Anterior cingulate cortex (tissue), 58 donors: ENCODE measurements around the gene PFDN4.

Experiments
- DNase-seq, 58 donors: peaks; one replicate each; lab custom pipeline; 2025; lab: John Stamatoyannopoulos, UW

Gene PFDN4, protein sequence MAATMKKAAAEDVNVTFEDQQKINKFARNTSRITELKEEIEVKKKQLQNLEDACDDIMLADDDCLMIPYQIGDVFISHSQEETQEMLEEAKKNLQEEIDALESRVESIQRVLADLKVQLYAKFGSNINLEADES

DNA sequence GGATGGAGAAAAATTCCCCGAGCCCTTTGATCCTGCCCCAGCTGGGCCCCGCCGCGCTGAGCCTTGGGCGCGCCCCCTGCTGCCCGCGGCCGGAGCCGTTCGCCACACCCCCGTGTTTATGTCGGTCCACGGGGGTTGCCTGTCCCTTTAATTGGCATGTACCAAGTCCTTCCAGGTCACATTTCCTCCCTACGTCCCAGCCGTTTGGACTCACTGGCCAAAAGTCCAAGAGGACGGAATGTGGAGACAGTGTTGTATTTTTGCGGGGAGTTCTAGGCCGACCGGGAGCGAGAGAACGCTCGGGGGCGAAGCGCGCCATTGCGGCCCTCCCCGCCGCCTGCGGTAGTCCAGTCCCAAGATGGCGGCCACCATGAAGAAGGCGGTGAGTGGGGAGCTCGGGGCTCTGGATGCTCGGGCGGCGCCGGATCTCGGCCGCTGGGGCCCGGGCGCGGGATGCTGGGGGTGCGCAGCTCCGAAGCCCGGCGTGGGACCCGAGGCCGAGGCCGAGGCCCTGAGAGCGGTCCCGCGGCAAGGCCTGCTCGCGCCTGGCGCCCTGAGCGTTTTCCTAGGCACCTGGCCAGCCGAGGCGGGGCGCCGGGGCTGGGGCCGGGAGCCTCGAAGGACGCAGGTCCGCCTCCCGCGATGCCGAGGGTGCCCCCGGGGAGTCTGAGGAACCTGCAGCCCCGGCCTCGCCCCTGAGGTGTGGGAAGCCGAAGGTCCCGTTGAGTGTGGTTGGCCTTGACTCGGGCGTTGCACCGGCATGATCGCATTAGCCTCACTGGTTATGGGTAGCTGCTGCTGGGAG, at the start of gene PFDN4:
TSS of gene PFDN4 (plus strand) at position 345 of the 805 bp plus-strand sequence. CDS start at position 359, 14 bp downstream.
- peak in 57 of 58 donors; percentile 37 to 94 (median 80) for DNase-seq

DNA sequence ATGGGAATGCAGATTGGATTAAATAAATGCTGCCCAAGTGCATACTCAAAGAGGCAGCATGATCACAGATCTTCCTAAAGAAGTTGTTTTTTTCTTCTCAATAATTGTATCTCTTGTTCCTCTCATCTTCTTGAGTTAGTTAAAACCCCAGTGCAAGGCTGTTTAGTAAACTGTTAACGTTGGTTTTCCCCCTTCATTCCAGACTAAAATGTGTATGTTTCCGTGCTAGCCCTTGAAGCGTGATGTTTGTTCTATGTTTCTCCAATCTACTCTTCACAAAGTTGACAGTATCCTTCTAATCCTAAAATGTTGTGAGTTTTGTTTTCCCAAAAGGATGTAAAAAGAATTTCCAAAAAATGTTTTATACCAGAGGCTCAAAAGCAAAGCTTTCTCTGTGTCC, 49.7 kb upstream of the PFDN4 start:
- no peak for DNase-seq

DNA sequence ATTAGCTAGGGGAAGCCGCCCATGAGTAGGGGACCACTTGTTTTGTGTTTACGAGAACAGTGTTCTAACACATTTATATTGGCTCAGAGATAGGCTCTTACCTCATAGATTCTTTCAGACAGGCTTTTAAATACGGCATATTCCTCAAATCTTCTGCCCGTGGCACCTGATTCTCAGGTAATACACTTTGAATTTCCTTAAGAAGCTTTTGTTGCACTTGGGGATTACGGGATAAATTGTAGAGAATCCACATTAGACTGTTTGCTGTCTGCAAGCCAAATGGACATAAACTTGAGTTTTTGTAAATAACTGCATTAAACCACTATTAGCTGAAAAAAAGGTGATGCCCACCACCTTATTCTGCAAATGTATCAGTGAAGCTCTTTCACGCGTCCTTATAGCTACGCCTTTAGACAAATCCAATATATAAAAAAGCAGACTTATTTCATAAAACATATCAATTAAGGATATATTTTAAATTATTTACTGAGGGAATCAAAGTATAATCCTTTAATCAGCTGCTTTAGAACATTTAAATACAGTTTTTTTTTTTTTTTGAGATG, 49.0 kb upstream of the PFDN4 start:
- no peak for DNase-seq

DNA sequence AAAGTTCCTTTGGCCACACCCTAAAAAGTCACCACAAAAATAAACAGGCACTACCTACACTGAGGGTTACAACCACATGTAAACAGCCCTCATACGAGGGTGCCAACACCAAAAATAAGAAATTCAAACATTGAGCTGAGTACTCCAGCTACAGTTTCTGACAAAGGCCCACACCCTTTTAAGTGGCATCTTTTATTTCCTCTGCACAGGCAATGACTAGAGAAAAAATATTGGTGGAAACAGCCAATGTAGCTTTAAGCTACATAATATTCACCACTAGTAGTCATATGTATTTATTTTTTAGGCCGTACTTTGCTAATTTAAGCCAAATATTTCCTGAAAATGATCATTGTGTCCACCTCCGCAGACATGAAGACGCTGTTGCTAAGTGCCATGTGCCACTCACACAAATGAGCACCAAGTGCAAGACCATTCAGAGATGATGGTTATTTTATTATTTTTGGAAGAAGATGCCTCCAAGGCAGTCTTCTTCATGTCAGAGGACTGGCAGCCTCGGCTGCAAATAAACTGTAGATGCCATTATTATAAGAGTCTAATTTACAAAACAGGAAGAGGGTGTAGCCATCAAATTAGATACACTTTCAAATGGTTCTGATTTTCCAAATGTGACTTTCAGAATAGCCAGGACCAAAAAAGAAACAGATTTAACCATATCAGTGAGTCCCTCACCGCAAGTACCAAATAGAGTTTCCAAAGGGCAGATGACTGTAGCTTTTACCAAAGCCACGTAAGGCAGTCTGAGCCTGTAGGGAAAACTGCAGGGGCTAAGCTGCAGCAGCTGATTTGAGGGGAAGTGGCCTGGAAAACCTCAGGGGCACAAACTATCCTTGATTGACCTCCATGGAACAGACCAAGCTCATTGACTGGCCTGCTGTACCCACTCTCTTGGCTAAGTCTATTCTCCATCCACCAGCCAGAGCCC, 47.6 kb upstream of the PFDN4 start:
- no peak for DNase-seq

DNA sequence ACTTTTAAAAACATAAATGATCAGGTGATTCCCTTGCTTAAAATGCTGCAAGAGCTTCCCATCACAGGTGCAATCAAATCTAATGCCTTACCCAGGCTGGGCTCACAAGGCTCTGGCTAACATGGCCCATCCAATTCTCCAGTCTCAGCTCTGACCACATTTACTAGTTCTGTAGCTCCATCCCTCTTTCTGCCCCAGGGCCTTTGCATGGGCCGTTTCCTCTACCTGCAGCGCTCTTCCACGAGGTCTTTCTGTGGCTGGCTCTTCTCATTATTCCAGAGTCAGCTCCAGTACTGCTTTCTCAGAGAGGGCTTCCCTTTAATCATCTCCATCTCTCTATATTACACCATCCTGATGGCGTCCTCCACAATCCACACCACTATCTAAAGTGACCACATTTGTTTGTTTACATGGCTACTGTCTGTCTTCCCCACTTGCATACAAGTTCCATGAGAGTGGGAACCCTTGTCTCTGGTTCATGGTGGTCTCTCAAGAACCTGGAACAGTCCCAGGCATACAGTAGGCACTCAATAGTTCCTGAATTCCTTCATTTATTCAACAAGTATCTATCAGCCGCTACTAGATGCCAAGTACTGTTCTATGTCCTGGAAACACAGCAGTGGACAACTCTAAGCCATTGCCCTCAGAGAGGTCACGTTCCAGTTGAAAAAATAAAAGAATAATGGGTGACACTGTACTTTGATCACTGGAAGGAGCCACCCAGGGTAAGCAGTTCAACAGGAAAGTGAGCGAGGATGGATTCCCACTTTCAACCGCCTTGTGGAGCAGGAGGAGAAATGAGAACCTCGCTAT, 46.7 kb upstream of the PFDN4 start:
- no peak for DNase-seq

DNA sequence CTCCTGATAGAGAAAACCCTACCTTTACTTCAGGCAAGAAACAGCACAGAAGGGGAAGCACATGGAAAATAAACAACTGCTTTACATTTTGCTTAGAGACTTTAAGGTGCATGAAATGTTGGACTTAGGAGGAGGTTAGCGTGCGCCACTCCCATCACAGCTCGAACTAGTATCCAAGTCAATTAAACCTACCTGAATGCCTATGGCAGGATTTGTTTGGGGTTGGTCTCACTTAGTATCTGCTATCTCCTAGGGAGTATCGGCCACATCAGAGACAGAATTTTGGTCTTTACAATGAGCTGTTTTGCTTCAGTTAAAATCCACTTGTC, 46.1 kb upstream of the PFDN4 start:
- no peak for DNase-seq

DNA sequence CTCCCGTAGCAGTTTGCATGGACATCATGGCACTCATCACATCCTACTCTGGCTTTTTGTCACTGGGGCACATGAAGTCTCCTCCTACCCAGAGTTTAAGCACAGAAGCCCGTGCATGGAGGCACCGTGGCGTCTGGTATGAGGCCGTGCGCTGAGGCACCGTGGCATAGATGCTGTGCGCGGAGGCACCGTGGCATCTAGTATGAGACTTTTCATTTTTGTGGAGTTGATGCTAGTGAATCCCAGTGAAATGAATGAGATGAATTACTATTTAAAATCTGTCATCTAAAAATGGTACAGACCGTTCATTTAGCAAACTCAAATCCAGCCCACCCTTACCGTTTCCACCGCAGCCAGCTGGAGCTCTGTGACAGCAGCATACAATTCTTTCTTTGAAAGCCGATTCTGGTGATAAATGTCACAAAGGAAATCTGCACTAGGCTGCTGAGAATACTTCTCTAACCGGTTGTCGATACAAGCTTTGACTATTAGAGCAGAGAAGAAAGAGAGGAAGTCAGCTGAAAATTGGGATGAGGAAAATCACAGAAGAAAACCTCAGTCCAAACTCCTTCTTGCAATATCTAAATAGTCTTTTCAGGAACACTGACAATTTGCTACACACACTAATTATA, 45.4 kb upstream of the PFDN4 start:
- DNase-seq = peak in 3 of 58 donors; percentile 5 to 16 (median 16)

DNA sequence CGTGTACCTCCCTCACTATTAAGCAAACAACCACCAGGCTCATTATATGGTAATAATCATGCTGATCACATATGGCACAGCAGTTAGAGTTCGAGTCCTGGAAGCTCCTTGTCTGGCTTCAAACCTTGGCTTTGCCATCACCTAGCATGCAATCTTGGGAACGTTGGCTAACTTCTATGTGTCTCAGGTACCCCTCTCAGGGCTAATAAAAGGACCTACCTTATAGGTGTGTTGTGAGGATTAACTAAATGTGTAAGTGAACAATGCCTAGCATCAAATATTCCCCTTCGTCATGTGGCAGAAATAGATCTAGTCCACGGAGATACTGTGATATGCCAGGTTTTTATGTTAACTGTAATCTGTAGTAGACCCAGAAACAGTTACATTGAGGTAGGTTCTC, 44.5 kb upstream of the PFDN4 start:
- no peak for DNase-seq

DNA sequence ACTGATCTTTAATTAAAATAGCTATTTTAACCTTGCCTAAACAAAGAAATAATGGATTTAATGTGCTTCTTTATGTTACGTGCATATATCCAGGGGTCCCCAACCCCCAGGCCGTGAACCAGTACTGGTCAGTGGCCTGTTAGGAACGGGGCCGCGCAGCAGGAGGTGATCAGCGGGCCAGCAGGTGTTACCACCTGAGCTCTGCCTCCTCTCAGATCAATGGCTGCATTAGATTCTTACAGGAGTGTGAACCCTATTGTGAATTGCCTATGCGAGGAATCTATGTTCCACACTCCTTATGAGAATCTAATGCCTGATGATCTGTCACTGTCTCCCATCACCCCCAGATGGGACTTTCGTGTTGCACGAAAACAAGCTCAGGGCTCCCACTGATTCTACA, 42.9 kb upstream of the PFDN4 start:
- DNase-seq = no peak

DNA sequence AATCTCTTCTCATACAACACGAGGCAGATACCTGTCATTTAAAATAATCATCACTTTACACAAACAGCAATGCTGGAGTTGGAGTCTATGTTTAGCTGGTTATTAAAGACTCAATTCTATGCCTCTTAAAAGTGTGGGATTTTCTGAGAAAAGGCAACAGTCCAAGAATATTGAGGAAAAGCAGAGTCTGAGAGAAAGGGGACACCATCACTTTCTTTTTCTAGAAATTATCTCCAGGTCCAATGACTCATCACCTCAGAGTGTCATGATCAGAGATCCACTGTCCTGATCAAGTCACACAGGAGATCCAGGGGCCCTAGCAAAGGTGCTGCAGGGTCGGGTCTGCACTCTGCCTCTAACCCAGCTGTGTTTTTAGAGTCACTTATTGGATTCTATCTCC, 42.1 kb upstream of the PFDN4 start:
- no peak for DNase-seq

DNA sequence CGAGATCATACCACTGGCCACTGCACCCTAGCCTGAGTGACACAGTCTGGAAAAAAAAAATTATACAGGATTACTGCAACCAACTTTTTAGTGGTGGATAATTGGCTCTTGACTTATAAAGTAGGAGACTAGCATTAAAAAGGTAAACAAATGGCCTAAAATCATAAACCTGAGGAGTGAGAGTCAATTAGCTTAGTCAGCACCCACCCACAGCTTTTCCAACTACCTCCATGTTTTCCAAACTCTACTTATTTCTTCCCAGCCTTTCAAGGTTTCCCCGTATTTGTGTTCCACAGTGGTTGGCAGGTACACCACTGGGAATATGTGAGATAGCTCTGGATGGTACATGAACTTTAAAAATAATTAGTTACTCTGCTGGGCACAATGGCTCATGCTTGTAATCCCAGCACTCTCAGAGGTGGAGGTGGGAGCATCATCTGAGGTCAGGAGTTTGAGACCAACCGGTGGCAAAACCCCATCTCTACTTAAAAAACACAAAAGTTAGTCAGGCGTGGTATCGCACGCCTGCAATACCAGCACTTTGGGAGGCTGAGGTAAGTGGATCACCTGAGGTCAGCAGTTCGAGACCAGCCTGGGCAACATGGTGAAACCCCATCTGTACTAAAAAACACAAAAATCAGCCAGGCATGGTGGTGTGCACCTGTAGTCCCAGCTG, 40.8 kb upstream of the PFDN4 start:
- no peak for DNase-seq

DNA sequence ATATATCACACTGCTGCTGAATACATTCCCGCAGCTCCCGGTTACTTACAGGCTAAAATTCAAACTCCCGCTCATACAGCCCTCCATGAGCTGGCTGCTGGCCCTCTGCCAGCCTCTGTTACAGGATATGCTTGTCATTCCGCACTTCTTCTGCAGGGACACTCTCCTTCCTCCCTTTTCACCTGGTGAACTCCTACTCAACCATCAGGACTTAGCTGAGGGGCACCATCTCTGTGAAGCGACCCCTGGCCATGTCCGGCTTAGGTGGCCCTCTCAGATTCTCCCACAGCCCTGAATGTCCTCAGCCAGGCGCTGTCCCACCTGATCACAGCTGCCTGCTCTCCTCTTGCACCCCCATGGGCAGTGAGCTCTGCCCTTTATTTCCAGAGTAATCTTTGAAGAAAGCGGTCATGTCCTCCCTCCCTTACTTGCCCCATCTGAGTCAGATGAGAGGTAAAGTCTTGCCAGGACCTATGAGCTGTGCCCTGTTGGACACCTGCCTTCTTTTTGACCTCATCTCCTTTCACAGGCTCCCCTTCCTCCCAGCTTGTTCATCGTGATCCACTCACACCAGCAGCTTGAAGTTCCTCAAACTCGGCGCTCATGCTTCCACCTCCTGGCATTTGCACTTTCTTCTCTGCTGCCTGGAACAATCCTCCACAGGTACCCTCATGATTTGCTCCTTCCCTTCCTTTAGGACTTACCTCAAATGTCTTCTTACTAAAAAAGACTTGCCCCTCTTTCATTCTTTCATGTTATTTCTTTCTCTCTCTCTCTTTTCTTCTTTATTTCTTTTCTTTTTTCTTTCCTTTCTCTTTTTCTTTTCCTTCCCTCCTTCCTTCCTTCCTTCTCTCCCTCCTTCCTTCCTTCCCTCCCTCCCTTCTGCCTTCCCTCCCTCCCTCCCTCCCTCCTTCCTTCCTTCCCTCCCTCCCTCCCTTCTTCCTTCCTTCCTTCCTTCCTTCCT, 39.7 kb upstream of the PFDN4 start:
- no peak for DNase-seq

DNA sequence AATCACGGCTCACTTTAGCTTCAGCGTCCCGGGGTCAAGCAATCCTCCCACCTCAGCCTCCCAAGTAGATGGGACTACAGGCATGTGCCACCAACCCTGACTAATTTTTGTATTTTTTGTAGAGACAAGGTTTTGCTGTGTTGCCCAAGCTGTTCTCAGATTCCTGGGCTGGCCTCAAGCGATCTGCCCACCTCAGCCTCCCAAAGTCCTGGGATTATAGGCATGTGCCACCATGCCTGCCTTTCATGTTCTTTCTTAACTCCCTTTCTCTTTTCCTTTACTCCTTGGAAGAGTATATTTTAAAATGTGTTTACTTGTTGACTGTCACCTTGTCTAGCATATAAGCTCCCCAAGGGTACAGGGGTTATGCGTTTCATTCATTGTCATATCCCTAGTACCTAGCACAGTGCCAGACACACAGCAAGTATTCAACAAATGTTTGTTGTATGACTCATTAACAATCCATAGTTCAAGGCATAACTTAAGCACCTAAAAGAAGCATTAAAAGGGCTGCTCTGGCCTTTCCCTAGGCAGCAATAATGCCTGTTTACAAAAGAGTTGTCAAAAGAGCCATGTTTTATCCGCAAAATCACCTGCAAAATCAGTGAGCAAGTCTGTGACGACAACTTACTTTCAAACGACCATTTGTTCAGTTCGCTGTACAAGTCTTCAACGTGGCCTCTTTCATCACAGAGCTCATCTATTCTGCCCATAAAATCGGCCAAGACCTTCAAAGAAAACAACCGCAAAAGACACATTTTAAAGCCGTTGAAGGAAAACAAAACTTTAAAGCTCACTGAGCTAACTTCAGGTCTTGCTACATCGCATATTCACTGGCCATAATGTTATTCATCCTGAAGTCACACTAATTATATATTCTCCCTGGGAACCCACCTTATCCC, 38.7 kb upstream of the PFDN4 start:
- DNase-seq = no peak

DNA sequence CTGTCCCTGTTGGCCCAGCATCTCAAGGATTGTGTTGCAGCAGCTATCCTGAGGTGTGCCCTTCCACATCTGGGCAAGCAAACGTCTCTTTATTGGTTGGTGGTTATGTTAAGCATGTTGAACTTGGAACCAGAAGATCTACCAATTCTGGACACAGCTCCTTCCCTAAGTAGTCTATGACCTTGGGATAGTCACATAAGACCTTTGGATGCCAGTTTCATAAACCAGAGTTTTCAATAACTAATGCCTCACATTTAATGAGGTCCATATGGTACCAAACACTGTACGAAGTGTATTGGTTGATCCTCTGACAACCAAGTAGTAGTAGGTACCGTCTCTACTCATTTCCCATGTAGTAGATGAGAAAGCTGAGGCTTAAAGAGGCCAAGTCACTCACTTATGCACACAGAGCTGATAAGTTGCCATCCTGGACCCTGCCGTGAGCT, 37.8 kb upstream of the PFDN4 start:
- DNase-seq = no peak

DNA sequence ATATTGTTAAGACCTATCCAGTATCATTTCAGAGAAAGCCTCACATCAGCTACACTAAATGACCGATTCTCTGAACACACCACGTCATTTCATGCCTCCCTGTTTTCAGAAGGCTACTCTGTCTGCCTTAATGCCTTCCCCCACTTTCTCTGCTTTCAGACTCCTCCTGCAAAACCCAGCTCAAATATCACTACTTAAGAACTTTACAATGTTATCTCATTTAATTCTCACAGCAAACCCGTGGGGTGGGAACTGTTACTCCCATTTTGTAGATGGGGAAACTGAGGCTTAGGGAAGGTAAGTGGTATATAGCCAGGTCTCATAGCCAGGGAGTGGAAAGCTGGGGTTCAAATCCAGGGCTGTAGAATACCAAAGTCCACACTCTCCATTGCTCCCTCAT, 36.9 kb upstream of the PFDN4 start:
- no peak for DNase-seq

DNA sequence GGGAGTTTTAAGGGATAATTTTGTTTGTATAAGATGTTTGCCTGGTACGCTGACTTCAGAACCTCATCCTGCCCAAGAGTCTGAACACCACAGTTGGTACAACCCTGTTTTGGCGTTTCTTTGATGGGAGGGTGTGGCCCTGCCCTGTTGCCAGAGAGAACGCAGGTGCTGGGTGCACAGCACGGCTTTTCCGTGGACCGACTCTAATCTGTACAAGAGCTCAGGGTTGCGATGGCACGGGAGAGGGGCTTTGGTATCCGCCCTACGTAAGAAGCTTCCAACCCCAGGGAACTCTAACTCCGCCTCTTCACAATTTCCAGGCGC, 35.4 kb upstream of the PFDN4 start:
- DNase-seq = no peak
